ENCODE data around the gene COL4A6. TPM values are rescaled to one million over a fixed set of nuclear protein-coding genes. Genes with fewer than 3 reads are reported as not detected.

The COL4A6 gene
- total and polyA plus RNA-seq, 2 of the 8 experiments (the other 6 are each of a cell fraction or from before 2014, with no cell fraction given): 5.9 to 11.8 TPM

DNA sequence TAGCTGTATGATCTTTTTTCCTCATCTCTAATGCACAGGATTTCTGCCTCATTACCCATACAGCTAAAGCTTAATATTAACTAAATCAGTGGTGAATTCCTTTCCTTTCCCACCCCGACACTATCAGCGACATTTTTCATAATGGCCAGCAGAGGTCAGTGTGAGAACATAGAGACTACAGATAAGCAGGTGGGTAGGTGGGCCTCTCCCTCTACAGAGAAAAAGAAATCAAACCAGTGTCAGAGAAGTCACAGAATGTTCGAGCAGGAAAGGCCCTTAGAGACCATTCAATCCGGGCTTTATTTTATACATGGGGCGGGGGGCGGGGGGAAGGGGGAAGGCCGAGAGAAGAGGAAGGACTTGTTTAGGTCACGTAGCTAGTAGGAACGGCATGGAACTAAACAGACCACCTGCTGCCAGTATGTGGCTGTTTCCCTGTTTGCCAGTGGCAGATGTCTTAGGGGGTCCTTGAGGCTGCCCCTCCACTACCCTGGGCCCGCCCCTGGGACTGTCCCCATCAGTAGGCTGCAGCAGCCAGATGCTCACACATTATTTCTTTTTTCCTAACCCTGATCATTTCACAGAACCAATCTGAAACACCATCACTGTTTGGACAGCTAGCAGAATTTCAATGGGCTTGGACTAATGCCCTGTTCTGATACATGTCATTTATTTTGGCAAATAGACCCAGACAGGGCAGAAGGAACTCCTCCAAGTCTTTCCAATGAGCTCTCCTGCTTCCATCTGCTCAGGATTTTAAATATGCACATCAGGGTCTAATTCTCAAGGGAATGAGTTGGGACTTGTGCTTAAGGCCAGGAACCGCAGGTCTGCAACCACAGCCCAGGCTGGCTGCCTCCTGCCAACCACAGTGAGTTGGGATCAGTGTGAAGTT is 213.2 kb downstream of the COL4A6 start:
- H3K9me3 ChIP-seq (ENCODE audit: insufficient read depth in 2 of 2, low read depth in 1 of 2, low read length in 1 of 2): no peaks in the 10 kb centered on the region
- H3K27me3 ChIP-seq (replicated peaks in 1 of 4; ENCODE audit: control insufficient read depth in 3 of 4, extremely low read depth in 1 of 4, insufficient read depth in 3 of 4, low read length in 3 of 4): no peaks in the 10 kb centered on the region
- DNase-seq (ENCODE audit: low read depth in 1 of 2, low spot score in 2 of 2) (no peak), FAIRE-seq (peak; percentile 78)
- POLR2A ChIA-PET (ENCODE audit: partially characterized antibody): no interaction called here
- H3K27ac ChIP-seq (ENCODE audit: low read depth, low read length): no peak overlapping the region
- WGBS, 2 experiments (ENCODE audit: extremely low coverage in 1 of 2, insufficient coverage in 1 of 2, insufficient read length in 1 of 2, insufficient replicate concordance in 2 of 2, low coverage in 1 of 2, low lambda C conversion rate in 2 of 2, missing lambda C conversion rate in 1 of 2): 38% methylated on average over 4 of the region's 11 CpGs; no CpG with 5 or more reads in 1 of the 2 experiments
- H2AK5ac ChIP-seq (ENCODE audit: low read depth, low read length): no peak overlapping the region
- no peak overlapping the region for H2BK15ac ChIP-seq (ENCODE audit: low read length)
- H3K56ac ChIP-seq (replicated peaks; ENCODE audit: insufficient read length, low read depth, low read length): no peak overlapping the region
- H4K20me1 ChIP-seq (replicated peaks in 1 of 2; ENCODE audit: control insufficient read depth in 1 of 2, insufficient read depth in 2 of 2, low read length in 2 of 2): no peaks in the 10 kb centered on the region
- no peak overlapping the region for H4K5ac ChIP-seq (ENCODE audit: insufficient read length, low read depth, low read length)
- CTCF ChIA-PET (ENCODE audit: partially characterized antibody): interaction anchor here (0.5 to 4.1 kb wide), 38 partner anchors 8 to 828 kb away, joined by 3 to 38 read pairs (median 4); no protein-coding TSS in a partner anchor
- no peaks in the 10 kb centered on the region for H3K79me1 ChIP-seq (ENCODE audit: low read depth, low read length)
- no peak overlapping the region for H3K4ac ChIP-seq (replicated peaks; ENCODE audit: insufficient read length, low read depth, low read length)
- H3K23ac ChIP-seq (ENCODE audit: insufficient read length): no peak overlapping the region
- no peaks in the 10 kb centered on the region for H3K36me3 ChIP-seq (ENCODE audit: control insufficient read depth in 2 of 4, insufficient read depth in 4 of 4, low read length in 3 of 4)
- no peaks in the 10 kb centered on the region for H3K23me2 ChIP-seq (ENCODE audit: low read depth, low read length)
- no peaks in the 10 kb centered on the region for H3K4me1 ChIP-seq (replicated peaks in 1 of 4; ENCODE audit: control insufficient read depth in 3 of 4, insufficient read depth in 4 of 4, low read length in 3 of 4)
- H2BK12ac ChIP-seq (ENCODE audit: low read depth, low read length): no peak overlapping the region
- no peak overlapping the region for H2BK5ac ChIP-seq (ENCODE audit: low read depth, low read length)
- no peak overlapping the region for H4K8ac ChIP-seq (ENCODE audit: extremely low read depth, insufficient read depth, low read length)
- H3K79me2 ChIP-seq (ENCODE audit: control insufficient read depth in 1 of 2, insufficient read depth in 2 of 2, low read length in 2 of 2): no peaks in the 10 kb centered on the region
- H3K4me3 ChIP-seq (ENCODE audit: extremely low read depth in 1 of 4, insufficient read depth in 2 of 4, low read depth in 3 of 4, low read length in 4 of 4): no peak overlapping the region
- no peak overlapping the region for H3K4me2 ChIP-seq (ENCODE audit: insufficient read depth in 1 of 2, low read depth in 2 of 2, low read length in 2 of 2)
- H2AFZ ChIP-seq (ENCODE audit: low read length): no peak overlapping the region
- H3K9ac ChIP-seq (replicated peaks in 1 of 4; ENCODE audit: extremely low read depth in 1 of 4, low read depth in 3 of 4, low read length in 3 of 4): no peak overlapping the region
- no peak overlapping the region for H2BK20ac ChIP-seq (ENCODE audit: low read length)
- no peak overlapping the region for H4K91ac ChIP-seq (replicated peaks; ENCODE audit: insufficient read length, low read length)
- H3K18ac ChIP-seq (ENCODE audit: extremely low read depth, low read length): no peak overlapping the region
- H2BK120ac ChIP-seq (replicated peaks; ENCODE audit: low read depth, low read length): no peak overlapping the region
- H3K14ac ChIP-seq (ENCODE audit: insufficient read length): no peak overlapping the region
- TF ChIP-seq CTCF (IDR thresholded peaks at IDR 0.05; ENCODE audit: control extremely low read depth in 1 of 3, insufficient read depth in 1 of 3, low read depth in 1 of 3, low read length in 3 of 3) (peak in 2 of 3 experiments; percentile 51 to 52; a peak in 3 of 4 replicates), CEBPB (IDR thresholded peaks at IDR 0.05; ENCODE audit: low read depth, low read length) (no peak), NRF1 (IDR thresholded peaks at IDR 0.05; ENCODE audit: low read depth, low read length) (no peak), TBP (IDR thresholded peaks at IDR 0.05; ENCODE audit: low read depth, low read length) (no peak), ZNF274 (IDR thresholded peaks at IDR 0.05; ENCODE audit: borderline replicate concordance, extremely low read depth, low read length) (no peak), RBBP5 (IDR thresholded peaks at IDR 0.05; ENCODE audit: borderline replicate concordance, low read depth, low read length) (no peak), HDAC2 (IDR thresholded peaks at IDR 0.05; ENCODE audit: borderline replicate concordance in 1 of 2, low read depth in 2 of 2, low read length in 2 of 2) (no peak), RAD21 (IDR thresholded peaks at IDR 0.05 in 1 of 2, conservative IDR thresholded peaks at IDR 0.05 in 1 of 2; ENCODE audit: low read depth in 2 of 2, low read length in 2 of 2) (peak; percentile 81 to 82)

Measured in H1 (cell line).